Stimulated activated CD4-positive, alpha-beta T cell treated with anti-CD3 and anti-CD28 coated beads, Interleukin-2, amount 100 ng/mL, for 4 hours (primary cell): Measurements from ENCODE around the gene RPP25L.

ENCODE experiments used
- DNase-seq: peaks from one replicate; pipeline ENCODE4 v3.0.0-alpha.2; 2020; ENCODE audit warnings: low read depth

Gene RPP25L

GRCh38 chr9:34568774-34569173 is 43.1 kb downstream of the RPP25L start:
- no peak for DNase-seq

GRCh38 chr9:34568133-34568532 is 43.8 kb downstream of the RPP25L start:
- no peak for DNase-seq

GRCh38 chr9:34566972-34567371 is 44.9 kb downstream of the RPP25L start:
- DNase-seq: no peak

GRCh38 chr9:34566322-34566721 is 45.6 kb downstream of the RPP25L start:
- DNase-seq: no peak

- no peak for DNase-seq
Measured at GRCh38 chr9:34565856-34566255, 46.0 kb downstream of the RPP25L start.

- DNase-seq: no peak
Measured at GRCh38 chr9:34564617-34565016, 47.3 kb downstream of the RPP25L start.

- DNase-seq: no peak
Measured at GRCh38 chr9:34563262-34563661, 48.6 kb downstream of the RPP25L start.

- no peak for DNase-seq
Measured at GRCh38 chr9:34562135-34562745, 49.7 kb downstream of the RPP25L start.

- DNase-seq: no peak
Measured at GRCh38 chr9:34560599-34561214, 51.2 kb downstream of the RPP25L start.
